Activated T-cell treated with anti-CD3 and anti-CD28 coated beads for 1 hour (primary cell): ENCODE data around the gene HOXD3.

Experiments
- DNase-seq: peaks from one replicate; pipeline ENCODE4 v3.0.0-alpha.2; 2020; ENCODE audit warnings: low read depth

The HOXD3 gene

GRCh38 chr2:176149481-176149938, 7.6 kb upstream of the HOXD3 start:
- DNase-seq = no peak

- no peak for DNase-seq
Observed at GRCh38 chr2:176149939-176150583, 7.0 kb upstream of the HOXD3 start.

DNA sequence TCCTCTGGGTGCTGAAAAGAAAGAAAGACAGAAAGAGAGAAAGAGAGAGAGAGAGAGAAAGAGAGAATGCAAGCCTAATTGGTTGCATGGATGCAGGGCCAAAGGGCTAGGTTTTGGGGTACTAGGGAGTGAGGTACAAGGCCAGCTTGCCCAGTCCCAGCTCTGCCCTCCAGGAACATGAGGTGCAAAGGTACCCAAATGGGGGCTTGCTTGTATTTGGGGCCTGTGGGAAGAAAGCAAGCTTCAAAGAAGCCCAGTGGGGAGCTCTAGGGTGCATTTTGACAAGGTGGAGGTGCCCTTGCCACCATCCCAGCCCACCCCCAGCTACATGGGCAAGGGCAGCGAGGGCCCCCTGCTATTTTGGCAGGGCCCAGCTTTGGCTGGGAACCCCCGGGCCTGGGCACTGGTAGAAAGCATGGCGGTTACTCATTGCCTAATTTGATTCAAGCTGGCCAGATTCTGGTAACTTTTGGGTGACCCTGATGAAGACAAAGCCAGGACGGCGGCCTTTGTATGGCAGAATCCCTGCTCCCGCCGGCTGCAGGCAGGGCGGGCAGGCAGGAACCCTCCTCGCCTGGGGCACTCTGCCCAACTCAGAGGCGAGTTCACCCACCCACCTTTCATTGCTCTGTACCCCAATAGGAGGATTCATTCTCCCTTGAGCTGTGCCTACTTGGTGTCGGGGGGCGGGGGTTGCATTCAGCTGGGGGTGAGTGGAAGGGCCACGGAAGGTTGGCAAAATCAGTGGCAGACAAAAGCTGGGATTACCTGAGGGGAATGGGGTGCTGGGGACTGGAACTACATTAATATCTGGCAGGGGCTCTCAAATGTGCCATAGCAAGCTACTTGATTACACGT, 6.3 kb upstream of the HOXD3 start:
- DNase-seq = no peak

GRCh38 chr2:176151442-176152287, 5.4 kb upstream of the HOXD3 start, which contains the start of gene HOXD4:
Gene HOXD4 (plus strand): TSS chr2:176151550. CDS start chr2:176151634, 84 bp downstream.
- no peak for DNase-seq

DNA sequence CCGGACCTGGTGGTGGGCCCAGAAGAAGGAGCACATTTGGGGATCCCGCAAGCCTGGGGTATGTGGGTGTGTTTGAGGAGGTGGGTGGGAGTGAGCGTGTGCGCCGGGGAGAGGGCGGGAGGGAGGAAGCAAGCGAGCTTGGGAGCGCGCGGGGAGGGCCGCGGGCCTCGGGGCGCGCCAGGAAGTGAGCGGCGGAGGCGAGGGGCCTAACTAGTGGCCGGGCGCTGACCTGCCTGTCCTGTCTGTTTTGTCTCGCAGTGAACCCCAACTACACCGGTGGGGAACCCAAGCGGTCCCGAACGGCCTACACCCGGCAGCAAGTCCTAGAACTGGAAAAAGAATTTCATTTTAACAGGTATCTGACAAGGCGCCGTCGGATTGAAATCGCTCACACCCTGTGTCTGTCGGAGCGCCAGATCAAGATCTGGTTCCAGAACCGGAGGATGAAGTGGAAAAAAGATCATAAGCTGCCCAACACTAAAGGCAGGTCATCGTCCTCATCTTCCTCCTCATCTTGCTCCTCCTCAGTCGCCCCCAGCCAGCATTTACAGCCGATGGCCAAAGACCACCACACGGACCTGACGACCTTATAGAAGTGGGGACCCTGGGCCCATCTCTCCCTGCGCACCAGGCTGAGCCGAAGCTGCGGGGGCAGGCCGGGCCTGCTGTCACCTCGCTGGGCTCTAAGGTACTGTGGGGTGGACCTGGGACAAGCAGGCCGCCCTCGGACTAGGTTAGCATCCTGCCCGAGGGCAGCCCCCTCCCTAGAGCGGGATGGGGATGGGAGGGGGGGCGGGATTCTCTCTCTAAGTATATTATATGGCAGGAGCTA, 4.5 kb upstream of the HOXD3 start:
- no peak for DNase-seq

- DNase-seq = no peak
Observed at GRCh38 chr2:176154576-176155252, 2.4 kb upstream of the HOXD3 start.

DNA sequence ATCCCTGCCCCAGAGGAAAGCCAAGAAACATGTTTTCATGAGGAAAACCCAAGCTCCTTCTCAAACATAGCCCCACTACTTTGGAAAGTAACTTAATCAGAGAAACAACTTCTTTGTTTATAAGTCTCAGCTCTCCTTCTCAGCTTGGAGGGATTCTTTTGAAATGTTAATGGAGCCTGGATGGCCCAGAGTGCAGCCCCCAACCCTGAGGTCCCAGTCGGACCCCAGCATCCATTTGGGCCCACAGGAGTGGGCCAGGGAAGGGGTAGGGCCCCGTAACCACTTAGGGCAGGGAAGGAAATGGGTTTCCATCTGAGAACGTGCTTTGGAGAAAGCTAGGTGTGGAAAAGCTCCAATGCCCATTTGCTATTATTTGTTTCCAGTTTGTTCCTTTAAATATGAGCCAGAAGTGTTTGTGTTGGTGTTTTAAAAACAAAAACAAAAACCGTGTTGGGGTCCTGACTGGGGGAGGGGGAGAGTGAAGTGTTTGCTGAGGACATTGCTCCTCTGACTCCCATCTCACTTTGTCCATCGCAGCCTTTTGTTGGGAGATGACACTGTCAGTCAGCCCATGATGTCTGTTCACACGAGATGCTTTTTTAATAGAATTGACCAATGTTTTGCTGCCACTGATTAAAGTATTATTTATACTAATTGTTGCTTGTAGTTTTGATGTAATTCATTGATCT, 1.6 kb upstream of the HOXD3 start:
- no peak for DNase-seq

GRCh38 chr2:176156301-176156806, 753 bp upstream of the HOXD3 start:
- DNase-seq = no peak

DNA sequence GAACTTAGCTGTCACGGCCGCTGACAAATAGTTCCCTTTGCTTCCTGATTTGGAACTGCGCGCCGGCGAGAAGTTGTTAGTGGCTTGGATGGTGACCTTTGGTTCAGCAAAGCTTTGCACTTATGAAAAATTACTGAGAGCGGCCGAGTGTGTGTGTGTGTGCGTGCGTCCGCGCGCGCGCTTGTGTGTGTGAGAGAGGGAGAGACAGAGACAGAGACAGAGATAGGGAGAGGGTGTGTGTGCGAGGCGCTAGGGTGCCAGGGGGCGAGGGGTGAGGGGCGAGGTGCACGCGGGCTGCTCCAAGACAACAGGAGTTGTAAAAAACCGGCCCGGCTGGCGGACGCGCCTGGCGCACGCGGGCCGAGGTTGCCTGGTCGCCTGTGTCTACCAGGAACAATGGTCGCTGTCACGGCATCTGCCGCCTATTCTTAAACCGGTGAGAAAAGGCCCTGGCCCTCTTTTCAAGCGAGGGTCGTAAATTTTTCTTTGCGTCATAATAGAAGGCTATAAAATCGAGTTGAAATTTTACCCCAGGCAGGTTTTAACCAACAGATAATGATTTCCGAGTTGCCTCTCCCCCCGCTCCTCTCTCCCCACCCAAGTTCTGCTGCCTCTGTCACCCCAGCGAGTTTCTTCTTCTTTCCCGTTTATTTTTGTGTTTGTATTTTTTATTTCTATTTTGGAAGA, 535 bp downstream of the HOXD3 start:
- DNase-seq = no peak

- DNase-seq = no peak
Observed at GRCh38 chr2:176158186-176158591, 1.1 kb downstream of the HOXD3 start.

- no peak for DNase-seq
Observed at GRCh38 chr2:176158855-176159662, 2.0 kb downstream of the HOXD3 start.

DNA sequence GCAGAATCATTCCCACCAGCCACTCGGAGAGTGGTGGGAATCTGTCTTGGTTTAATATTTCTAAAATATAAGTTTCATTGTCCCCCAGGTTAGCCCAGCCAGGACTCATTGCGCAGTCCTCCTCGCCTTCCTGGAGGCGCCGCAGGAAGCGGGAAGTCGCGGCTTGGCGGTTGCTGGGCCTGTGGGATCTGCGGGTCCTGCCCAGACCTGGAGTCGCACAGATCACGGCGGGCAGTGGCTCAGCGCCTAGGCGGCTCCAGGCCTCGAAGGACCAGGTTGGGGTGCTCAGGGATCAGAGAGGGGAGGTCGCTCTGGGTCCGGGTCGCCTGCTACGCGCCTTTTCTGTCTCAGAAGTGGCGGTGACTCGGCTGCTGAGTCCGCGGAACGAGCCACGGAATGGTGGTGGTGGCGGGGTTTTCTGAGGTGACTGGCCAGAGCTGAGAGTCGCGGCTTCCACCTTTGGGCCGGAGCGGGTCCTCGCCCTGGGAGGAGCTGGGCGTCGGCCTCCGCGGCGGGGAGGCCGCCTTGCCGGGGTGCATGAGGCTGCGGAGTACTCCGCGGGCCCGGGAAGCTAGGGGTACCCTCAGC, 2.6 kb downstream of the HOXD3 start:
- DNase-seq = no peak

DNA sequence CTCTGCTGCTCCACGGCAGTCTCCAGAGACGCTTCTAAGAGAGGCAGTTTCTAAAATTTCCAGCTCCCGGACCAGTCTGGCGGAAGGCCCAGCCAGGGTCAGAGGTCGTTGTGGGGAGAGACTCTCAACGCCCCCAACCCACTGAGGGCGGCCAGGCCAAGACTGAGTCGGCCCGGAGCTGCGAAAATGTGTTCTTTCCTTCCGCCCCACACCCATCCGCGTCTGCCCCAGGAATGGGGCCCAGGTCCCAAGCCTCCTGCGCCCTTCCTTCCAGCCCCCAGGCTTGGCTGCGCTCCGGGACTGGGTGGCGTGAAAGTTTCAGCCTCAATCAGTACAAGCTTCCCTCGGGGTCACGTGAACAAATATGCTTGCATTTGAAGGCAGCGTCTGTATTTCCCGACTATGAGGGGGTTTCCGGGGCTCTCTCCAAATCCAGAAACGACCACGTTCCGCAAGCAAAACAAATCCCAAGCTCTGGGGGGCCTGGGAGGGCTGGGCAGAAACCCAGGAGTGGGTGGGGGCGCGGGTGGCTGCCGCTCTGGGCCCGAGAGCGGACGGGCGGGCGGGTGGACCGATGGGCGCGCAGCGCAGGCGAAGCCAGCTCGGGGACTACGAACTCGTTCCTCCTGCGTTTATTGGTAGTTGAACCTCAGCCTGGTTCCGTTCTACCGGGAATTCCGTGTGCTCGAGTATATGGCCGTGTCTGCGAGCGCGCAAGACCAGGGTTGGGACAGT, 3.3 kb downstream of the HOXD3 start:
- DNase-seq = no peak

DNA sequence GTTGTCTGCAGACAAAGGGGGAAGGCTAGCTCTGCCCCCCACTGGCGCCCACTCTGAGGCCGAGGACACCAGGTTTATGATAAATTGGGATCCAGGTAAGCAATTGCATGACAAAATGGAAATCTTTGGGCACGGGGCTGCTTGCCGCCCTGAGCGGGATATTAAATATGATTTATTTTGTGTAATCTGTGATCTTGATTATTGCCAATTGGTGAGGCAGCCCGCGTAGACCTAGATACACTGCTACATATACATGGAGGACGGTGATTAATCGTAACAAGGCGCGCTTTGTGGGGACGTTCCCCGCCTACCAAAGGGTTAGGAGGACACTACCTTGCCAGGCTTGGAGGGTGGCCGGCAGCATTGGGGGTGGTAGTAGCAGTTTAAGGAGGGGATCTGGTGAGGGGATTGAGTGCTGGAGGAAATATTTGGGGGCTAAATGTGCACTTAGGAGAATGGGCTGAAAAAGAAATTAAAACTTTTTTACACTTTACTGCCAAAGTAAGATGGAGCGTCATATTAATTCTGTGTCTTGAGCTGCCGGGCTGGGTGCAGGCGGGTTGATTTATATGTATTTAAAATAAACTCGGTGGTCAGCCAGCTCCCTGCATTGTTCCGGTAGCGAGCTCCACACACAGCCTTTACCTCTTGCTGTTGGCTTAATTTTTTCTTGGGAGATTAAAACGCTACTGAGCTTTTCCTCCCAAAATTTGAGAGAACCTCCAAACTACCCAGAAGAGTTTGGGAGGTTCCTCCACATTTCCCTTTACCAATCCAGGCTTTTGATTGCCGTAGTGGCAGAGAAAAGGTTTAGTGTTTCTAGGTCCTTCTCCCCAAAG, 4.1 kb downstream of the HOXD3 start:
- DNase-seq = no peak

- DNase-seq = no peak
Observed at GRCh38 chr2:176161825-176162626, 4.9 kb downstream of the HOXD3 start.
